Vagina (tissue), 2 donors: ENCODE measurements around the gene APRT.

ENCODE experiments used
- CTCF ChIP-seq, 3 experiments: fragments of 450-650 bp in 2 of 3; fragments of 200-600 bp in 1 of 3; sonication (generic) in 1 of 3; IDR thresholded peaks; one replicate each; pipeline ENCODE4 v1.5.1; 2017 to 2019; ENCODE audit warnings: antibody characterized with exemption in 3 of 3, mild to moderate bottlenecking in 2 of 3, moderate library complexity in 2 of 3
- POLR2A ChIP-seq, 2 donors: fragments of 450-650 bp; IDR thresholded peaks; one replicate each; pipeline ENCODE4 v1.6.1; 2017; ENCODE audit warnings: antibody characterized with exemption in 2 of 2, mild to moderate bottlenecking in 2 of 2, moderate library complexity in 2 of 2

- TF ChIP-seq POLR2A (IDR thresholded peaks at IDR 0.05) (no peak), CTCF (IDR thresholded peaks at IDR 0.05) (no peak)
Observed at GRCh38 chr16:88842308-88842756, 30.6 kb upstream of the APRT start.
